BJ (cell line): Measurements from ENCODE around the gene PROSER3. TPM values are rescaled to one million over a fixed set of nuclear protein-coding genes. Genes with fewer than 3 reads are reported as not detected.
A peak's percentile ranks its signal among the peaks of the same experiment; 100 is the strongest.

ENCODE experiments used
- CTCF ChIA-PET: fragments of 350-600 bp; formaldehyde crosslinking; extraction: SDS; loops from one replicate; lab custom pipeline; 2021; ENCODE audit warnings: antibody characterized with exemption, inconsistent platforms; lab: Yijun Ruan, JAX
- POLR2A ChIA-PET: fragments of 300-600 bp; sonication (Branson Sonifier 250); formaldehyde crosslinking; extraction: SDS; loops from one replicate; lab custom pipeline; 2021; ENCODE audit warnings: antibody characterized with exemption; lab: Charles Lee
- DNase-seq: peaks from one replicate; pipeline ENCODE4 v3.0.0-alpha.2; 2011; ENCODE audit warnings: low read depth
- H3K27me3 ChIP-seq: 2 replicates; pipeline ENCODE4 v1.6.0; 2011; ENCODE audit warnings: low read length; ENCODE audit not compliant: control insufficient read depth, insufficient read depth
- H3K36me3 ChIP-seq: 2 replicates; pipeline ENCODE4 v1.5.1; 2011; ENCODE audit warnings: low read length; ENCODE audit not compliant: control insufficient read depth, insufficient read depth
- H3K4me3 ChIP-seq: 2 replicates; pipeline ENCODE4 v1.5.1; 2011; ENCODE audit warnings: low read depth, mild to moderate bottlenecking, control low read depth, low read length
- polyA plus RNA-seq: library from polyadenylated mRNA; depleted of rRNA; stranded (reverse); fragments of >200 nt; gene quantifications from 2 replicates; pipeline ENCODE4 v1.2.3, GENCODE V29; 2011
- TF ChIP-seq, protein P1 (sequence below): IDR thresholded peaks from 2 replicates; pipeline ENCODE4 v1.5.1; 2011; ENCODE audit warnings: low read depth, mild to moderate bottlenecking, control low read depth, inconsistent platforms, low read length, moderate library complexity; ENCODE audit not compliant: insufficient read depth

Gene PROSER3
- polyA plus RNA-seq, 1 experiment = 9.4 TPM

GRCh38 chr19:35775046-35775297 lies 17.0 kb downstream of the PROSER3 start:
- DNase-seq = no peak
- H3K27me3 ChIP-seq = no peaks in the 10 kb centered on the region
- no peaks in the 10 kb centered on the region for H3K36me3 ChIP-seq
- POLR2A ChIA-PET = no interaction called here
- H3K4me3 ChIP-seq = peak overlapping the region; percentile 24
- CTCF ChIA-PET = no interaction called here
- TF ChIP-seq, protein P1, sequence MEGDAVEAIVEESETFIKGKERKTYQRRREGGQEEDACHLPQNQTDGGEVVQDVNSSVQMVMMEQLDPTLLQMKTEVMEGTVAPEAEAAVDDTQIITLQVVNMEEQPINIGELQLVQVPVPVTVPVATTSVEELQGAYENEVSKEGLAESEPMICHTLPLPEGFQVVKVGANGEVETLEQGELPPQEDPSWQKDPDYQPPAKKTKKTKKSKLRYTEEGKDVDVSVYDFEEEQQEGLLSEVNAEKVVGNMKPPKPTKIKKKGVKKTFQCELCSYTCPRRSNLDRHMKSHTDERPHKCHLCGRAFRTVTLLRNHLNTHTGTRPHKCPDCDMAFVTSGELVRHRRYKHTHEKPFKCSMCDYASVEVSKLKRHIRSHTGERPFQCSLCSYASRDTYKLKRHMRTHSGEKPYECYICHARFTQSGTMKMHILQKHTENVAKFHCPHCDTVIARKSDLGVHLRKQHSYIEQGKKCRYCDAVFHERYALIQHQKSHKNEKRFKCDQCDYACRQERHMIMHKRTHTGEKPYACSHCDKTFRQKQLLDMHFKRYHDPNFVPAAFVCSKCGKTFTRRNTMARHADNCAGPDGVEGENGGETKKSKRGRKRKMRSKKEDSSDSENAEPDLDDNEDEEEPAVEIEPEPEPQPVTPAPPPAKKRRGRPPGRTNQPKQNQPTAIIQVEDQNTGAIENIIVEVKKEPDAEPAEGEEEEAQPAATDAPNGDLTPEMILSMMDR = no peak

GRCh38 chr19:35775298-35776101 lies 17.5 kb downstream of the PROSER3 start, which contains the start of gene ARHGAP33:
ARHGAP33 (plus strand) TSS chr19:35775564; CDS start chr19:35775659, 95 bp downstream.
- no peaks in the 10 kb centered on the region for H3K27me3 ChIP-seq
- POLR2A ChIA-PET = no interaction called here
- no peaks in the 10 kb centered on the region for H3K36me3 ChIP-seq
- DNase-seq = peak; percentile 68
- H3K4me3 ChIP-seq = peak within 1 kb of the TSS; percentile 77
- CTCF ChIA-PET = interaction anchor here (1.0 kb wide), 1 partner anchor 14 kb away, joined by 3 read pairs; no protein-coding TSS in a partner anchor
- TF ChIP-seq, protein P1 = no peak

GRCh38 chr19:35776102-35776788 lies 18.3 kb downstream of the PROSER3 start:
- ChIA-PET POLR2A (interaction anchor here (0.6 kb wide), 1 partner anchor 18 kb away, joined by 8 read pairs; no protein-coding TSS in a partner anchor), CTCF (interaction anchor here (0.6 to 1.0 kb wide), 2 partner anchors 13 to 1554 kb away, joined by 3 read pairs; no protein-coding TSS in a partner anchor)

GRCh38 chr19:35777086-35777841 lies 19.3 kb downstream of the PROSER3 start:
- CTCF ChIA-PET = interaction anchor here (0.8 kb wide), 1 partner anchor 129 kb away, joined by 3 read pairs; the partner anchor contains the start of gene COX6B1
- no peak for DNase-seq
- Histone ChIP-seq H3K27me3 (no peaks in the 10 kb centered on the region), H3K4me3 (no peak overlapping the region), H3K36me3 (no peaks in the 10 kb centered on the region; the same call in 1 of the 2 replicates)
- TF ChIP-seq, protein P1 = no peak
- POLR2A ChIA-PET = interaction anchor here (0.6 kb wide), 1 partner anchor 17 kb away, joined by 8 read pairs; no protein-coding TSS in a partner anchor

More at GRCh38 chr19:35776102-35776788, 18.3 kb downstream of the PROSER3 start:
- TF ChIP-seq, protein P1 = no peak
- H3K4me3 ChIP-seq = peak overlapping the region; percentile 77
- H3K36me3 ChIP-seq = no peaks in the 10 kb centered on the region; the same call in 1 of the 2 replicates
- DNase-seq = no peak
- H3K27me3 ChIP-seq = no peaks in the 10 kb centered on the region
